ENCODE results near the gene LIF.

GRCh38 chr22:30292069-30292970 is 45.8 kb upstream of the LIF start:
- TF ChIP-seq CTCF (IDR thresholded peaks at IDR 0.05; ENCODE audit: insufficient read depth, low read length) (no peak), SPI1 (IDR thresholded peaks at IDR 0.05; ENCODE audit: borderline replicate concordance, low read depth) (no peak), GABPA (IDR thresholded peaks at IDR 0.05; ENCODE audit: low read depth) (no peak), POLR2AphosphoS5 (IDR thresholded peaks at IDR 0.05; ENCODE audit: low read depth) (no peak), REST (IDR thresholded peaks at IDR 0.05; ENCODE audit: insufficient replicate concordance, low read depth) (no peak)
